Mucosa of gallbladder (tissue), 1 donor: ENCODE measurements around the gene CD40. TPM values are rescaled to one million over a fixed set of nuclear protein-coding genes. Genes with fewer than 3 reads are reported as not detected.

ENCODE experiments used
- DNase-seq: peaks from one replicate; pipeline ENCODE4 v3.0.0-alpha.2; 2020; ENCODE audit warnings: low spot score
- total RNA-seq: library from RNA; stranded (reverse); gene quantifications from one replicate; pipeline ENCODE4 v1.2.1, GENCODE V29; 2021
- donor health status: DM: no; HTN: no; CAD: no.

CD40 gene
- total RNA-seq, 1 donor from 2014 or later = 15.8 TPM

GRCh38 chr20:46173652-46174468, 55.7 kb downstream of the CD40 start:
- DNase-seq = no peak

- peak; percentile 60 for DNase-seq
These were observed 56.5 kb downstream of the CD40 start for GRCh38 chr20:46174469-46175126.

- DNase-seq = no peak
These were observed 57.0 kb downstream of the CD40 start for GRCh38 chr20:46175127-46175494.

- no peak for DNase-seq
These were observed 58.7 kb downstream of the CD40 start for GRCh38 chr20:46176739-46177378.

GRCh38 chr20:46177768-46178167, 59.7 kb downstream of the CD40 start:
- DNase-seq = no peak

- DNase-seq = no peak
These were observed 60.8 kb downstream of the CD40 start for GRCh38 chr20:46178891-46179290.

Other genes starting within 250 kb of the CD40 start
- gene ZSWIM1, start 237.1 kb upstream of the CD40 start, total RNA-seq = 14.6 TPM
- 2.8 TPM for gene SPATA25, start 230.7 kb upstream of the CD40 start, total RNA-seq
- gene NEURL2, start 227.1 kb upstream of the CD40 start, total RNA-seq = 5.9 TPM
- gene CTSA, start 227.0 kb upstream of the CD40 start, total RNA-seq = 153 TPM
- gene PLTP, start 206.2 kb upstream of the CD40 start, total RNA-seq = 111 TPM
- 29.3 TPM for gene PCIF1, start 183.6 kb upstream of the CD40 start, total RNA-seq
- 19.4 TPM for gene ZNF335, start 146.1 kb upstream of the CD40 start, total RNA-seq
- gene MMP9, start 109.4 kb upstream of the CD40 start, total RNA-seq = 0.52 TPM
- 0.32 TPM for gene SLC12A5, start 89.1 kb upstream of the CD40 start, total RNA-seq
- 27.0 TPM for gene NCOA5, start 28.4 kb upstream of the CD40 start, total RNA-seq
- 0.09 TPM for gene CDH22, start 190.2 kb downstream of the CD40 start, total RNA-seq